HepG2 (cell line): Measurements from ENCODE around the gene ABCB8. TPM values are rescaled to one million over a fixed set of nuclear protein-coding genes. Genes with fewer than 3 reads are reported as not detected.

Experiments used
- ASH2L ChIP-seq: fragments of 300-600, 200-600 bp; sonication (generic); IDR thresholded peaks from 2 replicates; pipeline ENCODE4 v1.7.0; 2017; ENCODE audit warnings: low read depth, mild to moderate bottlenecking, moderate library complexity, mixed read lengths, low read length; ENCODE audit not compliant: insufficient read length
- CHD4 ChIP-seq: fragments of 200-600 bp; sonication (generic); IDR thresholded peaks from 2 replicates; pipeline ENCODE4 v1.7.0; 2017; ENCODE audit warnings: mild to moderate bottlenecking, low read length, borderline replicate concordance
- GZF1 ChIP-seq: sonication (generic); formaldehyde crosslinking; IDR thresholded peaks from 2 replicates; pipeline ENCODE4 v1.5.1; 2020; ENCODE audit warnings: mild to moderate bottlenecking, missing genetic modification reagents
- NFRKB ChIP-seq: fragments of 450-650 bp; IDR thresholded peaks from 2 replicates; pipeline ENCODE4 v1.6.1; 2017
- RFX5 ChIP-seq: IDR thresholded peaks from 2 replicates; pipeline ENCODE4 v1.6.1; 2011; ENCODE audit warnings: low read depth, low read length, improper control_type of control experiment
- RFXANK ChIP-seq: IDR thresholded peaks from 2 replicates; pipeline ENCODE4 v1.6.1; 2016
- SKI ChIP-seq: fragments of 450-650 bp; IDR thresholded peaks from one replicate; pipeline ENCODE4 v1.6.1; 2018; ENCODE audit warnings: mild to moderate bottlenecking; ENCODE audit not compliant: partially characterized antibody
- SMC3 ChIP-seq: IDR thresholded peaks from 2 replicates; pipeline ENCODE4 v1.6.1; 2011; ENCODE audit warnings: low read length, improper control_type of control experiment
- TAF1 ChIP-seq: sonication (generic); formaldehyde crosslinking; IDR thresholded peaks from 2 replicates; pipeline ENCODE4 v1.4.0; 2020; ENCODE audit warnings: missing genetic modification reagents
- TGIF2 ChIP-seq: IDR thresholded peaks from 2 replicates; pipeline ENCODE4 v1.6.1; 2016; ENCODE audit warnings: control low read depth, missing compliant biosample characterization
- ZNF264 ChIP-seq: sonication (generic); formaldehyde crosslinking; IDR thresholded peaks from 2 replicates; pipeline ENCODE4 v1.4.0; 2020; ENCODE audit warnings: missing genetic modification reagents
- ZNF335 ChIP-seq: sonication (generic); formaldehyde crosslinking; IDR thresholded peaks from 2 replicates; pipeline ENCODE4 v1.4.0; 2020; ENCODE audit warnings: missing genetic modification reagents
- ZNF441 ChIP-seq: sonication (generic); formaldehyde crosslinking; IDR thresholded peaks from 2 replicates; pipeline ENCODE4 v1.7.0; 2021; ENCODE audit warnings: missing genetic modification reagents, borderline replicate concordance
- ZNF605 ChIP-seq: sonication (generic); formaldehyde crosslinking; IDR thresholded peaks from 2 replicates; pipeline ENCODE4 v1.8.0; 2022; ENCODE audit warnings: mild to moderate bottlenecking, missing genetic modification reagents
- ZNF746 ChIP-seq: sonication (generic); formaldehyde crosslinking; IDR thresholded peaks from 2 replicates; pipeline ENCODE4 v1.8.0; 2022; ENCODE audit warnings: mild to moderate bottlenecking, missing genetic modification reagents
- ZXDC ChIP-seq: sonication (generic); formaldehyde crosslinking; IDR thresholded peaks from 2 replicates; pipeline ENCODE4 v1.5.0; 2020; ENCODE audit warnings: mild to moderate bottlenecking, missing genetic modification reagents
- polyA plus RNA-seq, 8 experiments: library from polyadenylated mRNA; depleted of rRNA in 3 of 8; stranded (reverse) in 7 of 8; unstranded in 1 of 8; fragments of >200 nt; fragmentation: Illumina TruSeq in 4 of 8; extraction: Trizol in 4 of 8; gene quantifications; 2 replicates each; pipeline versions ENCODE4 v1.2.1 to v1.2.3, GENCODE V29; 2011 to 2016; ENCODE audit warnings: low read depth in 4 of 8, missing spikeins in 1 of 8, mixed read lengths in 1 of 8; ENCODE audit not compliant: insufficient read depth in 1 of 8
- total RNA-seq, 5 experiments: library from RNA; depleted of rRNA; stranded (reverse); fragments of >200 nt; fragmentation: Illumina TruSeq; extraction: Trizol; gene quantifications; 2 replicates each; pipeline ENCODE4 v1.2.3, GENCODE V29; 2016; ENCODE audit warnings: low read depth in 1 of 5
- TF ChIP-seq, protein P1 (sequence below): sonication (generic); formaldehyde crosslinking; IDR thresholded peaks from 2 replicates; pipeline ENCODE4 v1.5.0; 2020; ENCODE audit warnings: mild to moderate bottlenecking, missing genetic modification reagents
- TF ChIP-seq, protein P2 (sequence below): sonication (generic); formaldehyde crosslinking; IDR thresholded peaks from 2 replicates; pipeline ENCODE4 v1.9.0; 2021; ENCODE audit warnings: missing genetic modification reagents, borderline replicate concordance
- TF ChIP-seq, protein P3 (sequence below): sonication (generic); formaldehyde crosslinking; IDR thresholded peaks from 2 replicates; pipeline ENCODE4; 2020; ENCODE audit warnings: missing genetic modification reagents, mild to moderate bottlenecking, borderline replicate concordance

The ABCB8 gene
- total and polyA plus RNA-seq, 2 of the 13 experiments (the other 11 are each of a cell fraction or from before 2014, with no cell fraction given): 6.6 to 16.7 TPM

GRCh38 chr7:151057989-151058780, 29.9 kb downstream of the ABCB8 start (continued):
- no peak for TF ChIP-seq RFX5
- TF ChIP-seq GZF1 (CRISPR knock-in tag): no peak
- TF ChIP-seq RFXANK: no peak; the same call in 1 of the 2 replicates
- TF ChIP-seq, protein P1, sequence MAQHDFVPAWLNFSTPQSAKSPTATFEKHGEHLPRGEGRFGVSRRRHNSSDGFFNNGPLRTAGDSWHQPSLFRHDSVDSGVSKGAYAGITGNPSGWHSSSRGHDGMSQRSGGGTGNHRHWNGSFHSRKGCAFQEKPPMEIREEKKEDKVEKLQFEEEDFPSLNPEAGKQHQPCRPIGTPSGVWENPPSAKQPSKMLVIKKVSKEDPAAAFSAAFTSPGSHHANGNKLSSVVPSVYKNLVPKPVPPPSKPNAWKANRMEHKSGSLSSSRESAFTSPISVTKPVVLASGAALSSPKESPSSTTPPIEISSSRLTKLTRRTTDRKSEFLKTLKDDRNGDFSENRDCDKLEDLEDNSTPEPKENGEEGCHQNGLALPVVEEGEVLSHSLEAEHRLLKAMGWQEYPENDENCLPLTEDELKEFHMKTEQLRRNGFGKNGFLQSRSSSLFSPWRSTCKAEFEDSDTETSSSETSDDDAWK (CRISPR knock-in tag): no peak
- TF ChIP-seq ZNF264 (CRISPR knock-in tag): 0 out of 2 replicates have a peak, but pooled peaks have one; percentile 36
- peak; percentile 60; the same call in 1 of the 2 replicates for TF ChIP-seq TGIF2
- no peak for TF ChIP-seq ZNF746 (CRISPR knock-in tag)
- no peak for TF ChIP-seq SMC3
- TF ChIP-seq, protein P2, sequence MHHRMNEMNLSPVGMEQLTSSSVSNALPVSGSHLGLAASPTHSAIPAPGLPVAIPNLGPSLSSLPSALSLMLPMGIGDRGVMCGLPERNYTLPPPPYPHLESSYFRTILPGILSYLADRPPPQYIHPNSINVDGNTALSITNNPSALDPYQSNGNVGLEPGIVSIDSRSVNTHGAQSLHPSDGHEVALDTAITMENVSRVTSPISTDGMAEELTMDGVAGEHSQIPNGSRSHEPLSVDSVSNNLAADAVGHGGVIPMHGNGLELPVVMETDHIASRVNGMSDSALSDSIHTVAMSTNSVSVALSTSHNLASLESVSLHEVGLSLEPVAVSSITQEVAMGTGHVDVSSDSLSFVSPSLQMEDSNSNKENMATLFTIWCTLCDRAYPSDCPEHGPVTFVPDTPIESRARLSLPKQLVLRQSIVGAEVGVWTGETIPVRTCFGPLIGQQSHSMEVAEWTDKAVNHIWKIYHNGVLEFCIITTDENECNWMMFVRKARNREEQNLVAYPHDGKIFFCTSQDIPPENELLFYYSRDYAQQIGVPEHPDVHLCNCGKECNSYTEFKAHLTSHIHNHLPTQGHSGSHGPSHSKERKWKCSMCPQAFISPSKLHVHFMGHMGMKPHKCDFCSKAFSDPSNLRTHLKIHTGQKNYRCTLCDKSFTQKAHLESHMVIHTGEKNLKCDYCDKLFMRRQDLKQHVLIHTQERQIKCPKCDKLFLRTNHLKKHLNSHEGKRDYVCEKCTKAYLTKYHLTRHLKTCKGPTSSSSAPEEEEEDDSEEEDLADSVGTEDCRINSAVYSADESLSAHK: no peak
- no peak for TF ChIP-seq ZNF441 (CRISPR knock-in tag)
- TF ChIP-seq NFRKB: no peak
- TF ChIP-seq ZNF335 (CRISPR knock-in tag): peak; percentile 81; the same call in 1 of the 2 replicates
- peak; percentile 52; the same call in 1 of the 2 replicates for TF ChIP-seq TAF1 (CRISPR knock-in tag)
- no peak for TF ChIP-seq ZXDC (CRISPR knock-in tag)
- TF ChIP-seq, protein P3, sequence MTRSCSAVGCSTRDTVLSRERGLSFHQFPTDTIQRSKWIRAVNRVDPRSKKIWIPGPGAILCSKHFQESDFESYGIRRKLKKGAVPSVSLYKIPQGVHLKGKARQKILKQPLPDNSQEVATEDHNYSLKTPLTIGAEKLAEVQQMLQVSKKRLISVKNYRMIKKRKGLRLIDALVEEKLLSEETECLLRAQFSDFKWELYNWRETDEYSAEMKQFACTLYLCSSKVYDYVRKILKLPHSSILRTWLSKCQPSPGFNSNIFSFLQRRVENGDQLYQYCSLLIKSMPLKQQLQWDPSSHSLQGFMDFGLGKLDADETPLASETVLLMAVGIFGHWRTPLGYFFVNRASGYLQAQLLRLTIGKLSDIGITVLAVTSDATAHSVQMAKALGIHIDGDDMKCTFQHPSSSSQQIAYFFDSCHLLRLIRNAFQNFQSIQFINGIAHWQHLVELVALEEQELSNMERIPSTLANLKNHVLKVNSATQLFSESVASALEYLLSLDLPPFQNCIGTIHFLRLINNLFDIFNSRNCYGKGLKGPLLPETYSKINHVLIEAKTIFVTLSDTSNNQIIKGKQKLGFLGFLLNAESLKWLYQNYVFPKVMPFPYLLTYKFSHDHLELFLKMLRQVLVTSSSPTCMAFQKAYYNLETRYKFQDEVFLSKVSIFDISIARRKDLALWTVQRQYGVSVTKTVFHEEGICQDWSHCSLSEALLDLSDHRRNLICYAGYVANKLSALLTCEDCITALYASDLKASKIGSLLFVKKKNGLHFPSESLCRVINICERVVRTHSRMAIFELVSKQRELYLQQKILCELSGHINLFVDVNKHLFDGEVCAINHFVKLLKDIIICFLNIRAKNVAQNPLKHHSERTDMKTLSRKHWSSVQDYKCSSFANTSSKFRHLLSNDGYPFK: peak; percentile 56; the same call in 1 of the 2 replicates
- peak; percentile 36 for TF ChIP-seq SKI
- no peak for TF ChIP-seq CHD4
- TF ChIP-seq ASH2L: peak; percentile 56
- peak; percentile 68; the same call in 1 of the 2 replicates for TF ChIP-seq ZNF605 (CRISPR knock-in tag)
